SK-N-SH (cell line): Measurements from ENCODE around the gene SULT1C3. TPM values are rescaled to one million over a fixed set of nuclear protein-coding genes. Genes with fewer than 3 reads are reported as not detected.

ENCODE experiments used
- CTCF ChIA-PET: fragments of 300-600, 350-600 bp; formaldehyde crosslinking; extraction: SDS; loops from one replicate; lab custom pipeline; 2021; lab: Yijun Ruan, JAX
- POLR2A ChIA-PET: fragments of 350-600 bp; sonication (Branson Sonifier 250); formaldehyde crosslinking; extraction: SDS; loops from one replicate; lab custom pipeline; 2020; ENCODE audit warnings: antibody characterized with exemption, inconsistent platforms; lab: Yijun Ruan, JAX
- DNase-seq: peaks from one replicate; pipeline ENCODE4 v3.0.0; 2012
- H2AFZ ChIP-seq: fragments of 200-600 bp; sonication (generic); 2 replicates; pipeline ENCODE4 v1.8.1; 2016; ENCODE audit warnings: antibody characterized with exemption, mild to moderate bottlenecking, low read depth
- H3F3A ChIP-seq: fragments of 200-600 bp; sonication (generic); replicated peaks from 2 replicates; pipeline ENCODE3; 2016; ENCODE audit warnings: antibody characterized with exemption, mild to moderate bottlenecking; ENCODE audit not compliant: insufficient read depth
- H3K27ac ChIP-seq, 2 experiments: fragments of 200-500 bp in 1 of 2; fragments of 200-600 bp in 1 of 2; sonication (Bioruptor generic) in 1 of 2; sonication (generic), shearing (Covaris generic) in 1 of 2; 2 replicates each; pipeline versions ENCODE4 v1.5.1 to v1.6.1; 2014 to 2016; ENCODE audit warnings: low read depth in 2 of 2, inconsistent platforms in 1 of 2, low read length in 1 of 2, mild to moderate bottlenecking in 1 of 2, mixed read lengths in 1 of 2
- H3K27me3 ChIP-seq: fragments of 200-600 bp; sonication (generic), shearing (Covaris generic); 2 replicates; pipeline ENCODE4 v1.6.1; 2016; ENCODE audit warnings: mixed run types; ENCODE audit not compliant: insufficient read depth
- H3K36me3 ChIP-seq, 2 experiments: fragments of 200-500 bp in 1 of 2; fragments of 200-600 bp in 1 of 2; sonication (Bioruptor generic) in 1 of 2; sonication (generic) in 1 of 2; replicated peaks in 1 of 2; 2 replicates each; pipeline versions ENCODE3 to v1.5.1; 2014 to 2016; ENCODE audit warnings: low read length in 1 of 2, mild to moderate bottlenecking in 1 of 2; ENCODE audit not compliant: insufficient read depth in 2 of 2, control insufficient read depth in 1 of 2
- H3K4me1 ChIP-seq, 2 experiments: fragments of 200-500 bp in 1 of 2; fragments of 200-600 bp in 1 of 2; sonication (Bioruptor generic) in 1 of 2; sonication (generic), shearing (Covaris generic) in 1 of 2; 2 replicates each; pipeline versions ENCODE4 v1.5.1 to v1.6.1; 2014 to 2016; ENCODE audit warnings: low read depth in 1 of 2, low read length in 1 of 2, mixed run types in 1 of 2; ENCODE audit not compliant: insufficient read depth in 2 of 2, control insufficient read depth in 1 of 2
- H3K4me2 ChIP-seq: fragments of 200-600 bp; sonication (generic), shearing (Covaris generic); 2 replicates; pipeline ENCODE4 v1.6.1; 2017; ENCODE audit warnings: mixed run types
- H3K4me3 ChIP-seq, 2 experiments: fragments of 200-500 bp in 1 of 2; fragments of 200-600 bp in 1 of 2; sonication (Bioruptor generic) in 1 of 2; sonication (generic), shearing (Covaris generic) in 1 of 2; 2 replicates each; pipeline versions ENCODE4 v1.5.1 to v1.8.1; 2014 to 2016; ENCODE audit warnings: low read depth in 2 of 2, inconsistent platforms in 1 of 2, low read length in 1 of 2, mild to moderate bottlenecking in 1 of 2, mixed read lengths in 1 of 2, moderate library complexity in 1 of 2
- H3K79me2 ChIP-seq: fragments of 200-600 bp; sonication (generic); 2 replicates; pipeline ENCODE4 v1.8.1; 2017; ENCODE audit warnings: mild to moderate bottlenecking; ENCODE audit not compliant: insufficient read depth
- H3K9ac ChIP-seq: fragments of 200-600 bp; sonication (generic); 2 replicates; pipeline ENCODE4 v1.6.1; 2017; ENCODE audit warnings: mixed run types
- H3K9me2 ChIP-seq: fragments of 200-600 bp; sonication (generic); 2 replicates; pipeline ENCODE4 v1.6.1; 2017; ENCODE audit warnings: mixed run types
- H3K9me3 ChIP-seq: fragments of 200-600 bp; sonication (generic); 2 replicates; pipeline ENCODE4 v1.6.1; 2017; ENCODE audit warnings: mixed run types, mild to moderate bottlenecking, moderate library complexity
- H4K20me1 ChIP-seq: fragments of 200-600 bp; sonication (generic); 2 replicates; pipeline ENCODE4 v1.6.1; 2017; ENCODE audit warnings: mild to moderate bottlenecking, mixed run types; ENCODE audit not compliant: insufficient read depth
- EP300 ChIP-seq, 2 experiments: IDR thresholded peaks; 2 replicates each; pipeline versions ENCODE4 v1.4.0 to v1.6.1; 2012; ENCODE audit warnings: borderline replicate concordance in 1 of 2, low read depth in 1 of 2, low read length in 1 of 2
- FOXJ3 ChIP-seq: sonication (generic); formaldehyde crosslinking; IDR thresholded peaks from 2 replicates; pipeline ENCODE4 v1.5.1; 2020; ENCODE audit warnings: mild to moderate bottlenecking, missing genetic modification reagents
- GABPA ChIP-seq: IDR thresholded peaks from 2 replicates; pipeline ENCODE4 v1.4.0; 2012; ENCODE audit warnings: low read depth, mild to moderate bottlenecking
- GATA2 ChIP-seq: sonication (generic); formaldehyde crosslinking; IDR thresholded peaks from 2 replicates; pipeline ENCODE4 v1.5.0; 2020; ENCODE audit warnings: mild to moderate bottlenecking, missing genetic modification reagents
- JUND ChIP-seq: IDR thresholded peaks from 2 replicates; pipeline ENCODE4 v1.4.0; 2012
- MEF2A ChIP-seq: IDR thresholded peaks from 2 replicates; pipeline ENCODE4 v1.4.0; 2012; ENCODE audit warnings: low read depth, borderline replicate concordance
- RCOR1 ChIP-seq: fragments of 150-350 bp; IDR thresholded peaks from 2 replicates; pipeline ENCODE4 v1.6.1; 2017; ENCODE audit warnings: antibody characterized with exemption, low read length
- SIN3A ChIP-seq: IDR thresholded peaks from 2 replicates; pipeline ENCODE4 v1.6.1; 2012; ENCODE audit warnings: low read depth, mild to moderate bottlenecking, low read length, moderate library complexity, borderline replicate concordance
- TAF1 ChIP-seq: IDR thresholded peaks from 2 replicates; pipeline ENCODE4 v1.6.1; 2012; ENCODE audit warnings: low read depth, mild to moderate bottlenecking, low read length, moderate library complexity, borderline replicate concordance
- WGBS: methylation state at CpG from one replicate; pipeline ENCODE4 v1.1.6; 2017; ENCODE audit warnings: low lambda C conversion rate; 5-methylcytosine and 5-hydroxymethylcytosine counted together
- polyA plus RNA-seq, 3 experiments: library from polyadenylated mRNA; depleted of rRNA; stranded (reverse); fragments of >200 nt; gene quantifications; 2 replicates each; pipeline ENCODE4 v1.2.3, GENCODE V29; 2012
- TF ChIP-seq, protein P1 (sequence below): IDR thresholded peaks from 2 replicates; pipeline ENCODE4 v1.4.0; 2012; ENCODE audit warnings: low read depth, borderline replicate concordance
- TF ChIP-seq, protein P2 (sequence below): fragments of 150-350 bp; IDR thresholded peaks from 2 replicates; pipeline ENCODE4 v1.6.1; 2016; ENCODE audit warnings: mild to moderate bottlenecking, low read depth, low read length

The SULT1C3 gene
- polyA plus RNA-seq, 1 of the 3 experiments (the other 2 are of a cell fraction), result not detected

DNA sequence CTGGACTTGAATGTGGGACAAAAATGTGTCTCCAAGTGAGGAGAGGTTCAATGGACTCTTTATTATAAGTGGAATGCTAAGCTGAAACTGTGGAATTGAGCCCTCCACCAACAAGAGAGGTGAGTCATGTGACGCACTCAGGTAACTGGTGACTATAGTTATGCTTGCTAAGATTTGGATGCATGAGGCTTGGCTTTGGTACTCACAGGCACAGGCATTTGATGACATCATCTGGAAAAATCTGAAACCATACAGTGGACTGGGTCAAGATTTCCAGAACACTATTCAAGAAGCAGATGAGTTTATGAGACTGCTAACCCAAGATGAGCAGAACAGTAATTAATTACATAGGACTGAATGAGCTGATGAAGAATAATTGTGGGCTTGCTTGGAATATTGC, 15.7 kb upstream of the SULT1C3 start:
- WGBS, result 100% methylated on average over 1 of the region's 1 CpG

DNA sequence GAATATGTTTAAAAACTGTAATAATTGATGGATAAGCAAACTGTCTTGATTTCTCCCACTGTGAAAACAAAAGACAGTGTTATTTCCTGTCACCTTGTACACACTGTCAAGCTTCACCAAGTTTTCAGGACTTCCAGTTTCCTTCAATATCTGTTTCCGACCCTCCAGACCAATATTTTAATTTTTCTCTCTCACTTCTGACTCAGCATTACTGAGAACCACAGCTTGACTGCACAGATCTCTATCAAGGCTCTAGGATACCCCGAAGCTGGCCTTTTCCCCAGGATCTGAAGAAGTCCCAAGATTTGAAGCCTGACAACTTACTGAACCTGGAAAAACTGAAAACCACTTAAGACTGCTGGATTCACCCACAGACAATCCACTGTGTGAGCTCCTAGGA, 13.2 kb upstream of the SULT1C3 start:
- Histone ChIP-seq H3K4me2 (no peak overlapping the region), H4K20me1 (no peaks in the 10 kb centered on the region)
- TF ChIP-seq GABPA (no peak), MEF2A (no peak), RCOR1 (no peak), FOXJ3 (CRISPR knock-in tag) (no peak), JUND (no peak)
- TF ChIP-seq, protein P1, sequence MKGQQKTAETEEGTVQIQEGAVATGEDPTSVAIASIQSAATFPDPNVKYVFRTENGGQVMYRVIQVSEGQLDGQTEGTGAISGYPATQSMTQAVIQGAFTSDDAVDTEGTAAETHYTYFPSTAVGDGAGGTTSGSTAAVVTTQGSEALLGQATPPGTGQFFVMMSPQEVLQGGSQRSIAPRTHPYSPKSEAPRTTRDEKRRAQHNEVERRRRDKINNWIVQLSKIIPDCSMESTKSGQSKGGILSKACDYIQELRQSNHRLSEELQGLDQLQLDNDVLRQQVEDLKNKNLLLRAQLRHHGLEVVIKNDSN, result no peak
- TF ChIP-seq, all 33 proteins: peak for 0
- Histone ChIP-seq H3K9me3 (no peaks in the 10 kb centered on the region), H3K79me2 (no peaks in the 10 kb centered on the region), H3K9ac (no peak overlapping the region), H3K27ac (no peak overlapping the region), H3K36me3 (no peaks in the 10 kb centered on the region), H3K4me1 (no peaks in the 10 kb centered on the region; a peak in 1 of 4 replicates), H3K4me3 (no peak overlapping the region), H3K27me3 (no peaks in the 10 kb centered on the region), H3F3A (no peaks in the 10 kb centered on the region), H2AFZ (no peak overlapping the region), H3K9me2 (no peaks in the 10 kb centered on the region)
- WGBS, result 12% methylated on average over 2 of the region's 2 CpGs
- ChIA-PET POLR2A (interaction anchor here (0.6 kb wide), 1 partner anchor 132 kb away, joined by 3 read pairs; no protein-coding TSS in a partner anchor), CTCF (interaction anchor here (0.7 kb wide), 1 partner anchor 492 kb away, joined by 3 read pairs; no protein-coding TSS in a partner anchor)
- no peak for DNase-seq

More for the DNA sequence above, 15.7 kb upstream of the SULT1C3 start:
- Histone ChIP-seq H3K4me1 (no peaks in the 10 kb centered on the region; a peak in 1 of 4 replicates), H2AFZ (no peak overlapping the region), H3K4me2 (no peak overlapping the region), H4K20me1 (no peaks in the 10 kb centered on the region), H3K4me3 (no peak overlapping the region), H3F3A (no peaks in the 10 kb centered on the region), H3K36me3 (no peaks in the 10 kb centered on the region), H3K9ac (no peak overlapping the region), H3K27me3 (no peaks in the 10 kb centered on the region), H3K9me3 (no peaks in the 10 kb centered on the region), H3K79me2 (no peaks in the 10 kb centered on the region), H3K27ac (no peak overlapping the region), H3K9me2 (no peaks in the 10 kb centered on the region)
- no peak for DNase-seq
- TF ChIP-seq, protein P2, sequence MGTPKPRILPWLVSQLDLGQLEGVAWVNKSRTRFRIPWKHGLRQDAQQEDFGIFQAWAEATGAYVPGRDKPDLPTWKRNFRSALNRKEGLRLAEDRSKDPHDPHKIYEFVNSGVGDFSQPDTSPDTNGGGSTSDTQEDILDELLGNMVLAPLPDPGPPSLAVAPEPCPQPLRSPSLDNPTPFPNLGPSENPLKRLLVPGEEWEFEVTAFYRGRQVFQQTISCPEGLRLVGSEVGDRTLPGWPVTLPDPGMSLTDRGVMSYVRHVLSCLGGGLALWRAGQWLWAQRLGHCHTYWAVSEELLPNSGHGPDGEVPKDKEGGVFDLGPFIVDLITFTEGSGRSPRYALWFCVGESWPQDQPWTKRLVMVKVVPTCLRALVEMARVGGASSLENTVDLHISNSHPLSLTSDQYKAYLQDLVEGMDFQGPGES, result no peak
- TF ChIP-seq GATA2 (no peak), SIN3A (no peak), TAF1 (no peak)
- CTCF ChIA-PET, result no interaction called here
- POLR2A ChIA-PET, result no interaction called here

DNA sequence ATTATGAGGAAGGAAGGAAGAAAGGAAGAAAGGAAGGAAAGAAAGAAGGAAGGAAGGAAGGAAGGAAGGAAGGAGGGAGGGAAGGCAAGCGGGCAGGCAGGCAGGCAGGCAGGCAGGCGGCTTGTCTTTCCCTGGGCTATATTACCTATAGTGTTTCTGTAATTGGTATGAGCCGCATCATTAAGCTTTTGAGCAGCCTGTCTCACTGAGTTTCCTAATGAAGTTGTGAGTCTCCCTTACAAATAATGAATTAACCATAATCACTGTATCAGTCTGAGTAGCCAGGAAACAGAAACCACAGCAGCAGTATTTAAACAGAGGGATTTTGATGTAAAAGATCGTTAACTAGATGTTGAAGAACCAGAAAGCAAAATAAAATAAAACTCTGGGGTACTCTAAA, 11.8 kb upstream of the SULT1C3 start:
- Histone ChIP-seq H3K4me2 (no peak overlapping the region), H3K4me1 (no peaks in the 10 kb centered on the region; a peak in 1 of 4 replicates), H3K79me2 (no peaks in the 10 kb centered on the region), H3F3A (no peaks in the 10 kb centered on the region), H3K4me3 (no peak overlapping the region), H3K27ac (no peak overlapping the region), H4K20me1 (no peaks in the 10 kb centered on the region), H3K9me2 (no peaks in the 10 kb centered on the region), H3K9ac (no peak overlapping the region), H3K9me3 (no peaks in the 10 kb centered on the region), H3K27me3 (no peaks in the 10 kb centered on the region), H2AFZ (no peak overlapping the region), H3K36me3 (no peaks in the 10 kb centered on the region)
- no peak for DNase-seq
- ChIA-PET POLR2A (no interaction called here), CTCF (interaction anchor here (1.1 kb wide), 1 partner anchor 33 kb away, joined by 4 read pairs; no protein-coding TSS in a partner anchor)
- WGBS, result 42% methylated on average over 4 of the region's 4 CpGs
- TF ChIP-seq FOXJ3 (CRISPR knock-in tag) (no peak), EP300 (IDR thresholded peaks at IDR 0.05; ENCODE audit: borderline replicate concordance in 1 of 2, low read depth in 1 of 2, low read length in 1 of 2) (no peak)
